Fibroblast of the aortic adventitia (primary cell): ENCODE data around the gene SETD4. TPM values are rescaled to one million over a fixed set of nuclear protein-coding genes. Genes with fewer than 3 reads are reported as not detected.

ENCODE experiments used
- DNase-seq: peaks from one replicate; pipeline ENCODE4 v3.0.0-alpha.2; 2010; ENCODE audit warnings: low read depth
- H3K4me3 ChIP-seq: 2 replicates; pipeline ENCODE4 v1.5.1; 2011; ENCODE audit warnings: low read depth, mild to moderate bottlenecking, control low read depth, low read length, moderate library complexity
- total RNA-seq: library from RNA; depleted of rRNA; stranded (reverse); fragments of >200 nt; gene quantifications from 2 replicates; pipeline ENCODE4 v1.2.3, GENCODE V29; 2012; ENCODE audit warnings: low replicate concordance
- TF ChIP-seq, protein P1 (sequence below): IDR thresholded peaks from 2 replicates; pipeline ENCODE4 v1.5.1; 2011; ENCODE audit warnings: mild to moderate bottlenecking, low read length, control low read depth, inconsistent platforms; ENCODE audit not compliant: insufficient read depth

Gene SETD4
- total RNA-seq, 1 donor, result 22.8 TPM

DNA sequence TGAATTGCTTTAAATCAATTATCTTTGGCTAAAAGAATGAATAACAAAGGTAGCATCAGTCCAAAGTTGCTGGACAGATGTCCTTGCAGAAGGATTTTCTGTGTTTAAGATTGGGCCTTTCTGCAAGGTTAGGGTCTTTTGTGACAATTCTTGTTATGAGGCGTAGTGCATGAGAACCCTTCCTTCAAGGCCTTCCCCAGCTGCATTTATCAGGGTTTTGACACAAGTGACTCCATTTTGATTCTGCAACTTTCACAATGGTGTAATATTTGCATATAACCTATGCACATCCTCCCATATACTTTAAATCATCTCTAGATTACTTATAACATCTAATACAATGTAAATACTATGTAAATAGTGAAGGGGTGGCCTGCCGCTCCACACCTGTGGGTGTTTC, 1.1 kb upstream of the SETD4 start:
- no peak overlapping the region for H3K4me3 ChIP-seq
- TF ChIP-seq, protein P1, sequence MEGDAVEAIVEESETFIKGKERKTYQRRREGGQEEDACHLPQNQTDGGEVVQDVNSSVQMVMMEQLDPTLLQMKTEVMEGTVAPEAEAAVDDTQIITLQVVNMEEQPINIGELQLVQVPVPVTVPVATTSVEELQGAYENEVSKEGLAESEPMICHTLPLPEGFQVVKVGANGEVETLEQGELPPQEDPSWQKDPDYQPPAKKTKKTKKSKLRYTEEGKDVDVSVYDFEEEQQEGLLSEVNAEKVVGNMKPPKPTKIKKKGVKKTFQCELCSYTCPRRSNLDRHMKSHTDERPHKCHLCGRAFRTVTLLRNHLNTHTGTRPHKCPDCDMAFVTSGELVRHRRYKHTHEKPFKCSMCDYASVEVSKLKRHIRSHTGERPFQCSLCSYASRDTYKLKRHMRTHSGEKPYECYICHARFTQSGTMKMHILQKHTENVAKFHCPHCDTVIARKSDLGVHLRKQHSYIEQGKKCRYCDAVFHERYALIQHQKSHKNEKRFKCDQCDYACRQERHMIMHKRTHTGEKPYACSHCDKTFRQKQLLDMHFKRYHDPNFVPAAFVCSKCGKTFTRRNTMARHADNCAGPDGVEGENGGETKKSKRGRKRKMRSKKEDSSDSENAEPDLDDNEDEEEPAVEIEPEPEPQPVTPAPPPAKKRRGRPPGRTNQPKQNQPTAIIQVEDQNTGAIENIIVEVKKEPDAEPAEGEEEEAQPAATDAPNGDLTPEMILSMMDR, result no peak
- DNase-seq, result no peak

- TF ChIP-seq, protein P1, result no peak
- peak overlapping the region; percentile 99 for H3K4me3 ChIP-seq
- DNase-seq, result peak; percentile 9
Measured at GRCh38 chr21:36059823-36060158, 535 bp downstream of the SETD4 start.

DNA sequence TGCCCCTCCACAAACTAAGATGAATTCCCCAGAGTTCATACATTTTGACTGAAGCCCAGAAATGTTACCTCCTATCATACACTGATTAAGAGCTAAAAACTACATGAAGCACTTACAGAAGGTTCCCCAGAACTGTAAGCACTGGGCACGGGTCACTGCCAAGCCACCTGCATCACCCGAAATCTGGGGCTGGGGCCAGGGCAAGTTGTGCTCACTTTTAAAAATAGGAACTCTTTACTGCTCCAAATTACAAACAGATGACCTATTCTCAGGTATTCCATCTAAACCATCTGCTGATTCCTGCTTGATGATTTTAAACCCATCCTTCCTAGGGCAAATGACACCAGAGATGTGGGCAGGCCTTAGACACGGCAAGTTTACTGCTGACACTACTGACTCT, 4.8 kb downstream of the SETD4 start:
- TF ChIP-seq, protein P1, result no peak
- no peak overlapping the region for H3K4me3 ChIP-seq
- no peak for DNase-seq

DNA sequence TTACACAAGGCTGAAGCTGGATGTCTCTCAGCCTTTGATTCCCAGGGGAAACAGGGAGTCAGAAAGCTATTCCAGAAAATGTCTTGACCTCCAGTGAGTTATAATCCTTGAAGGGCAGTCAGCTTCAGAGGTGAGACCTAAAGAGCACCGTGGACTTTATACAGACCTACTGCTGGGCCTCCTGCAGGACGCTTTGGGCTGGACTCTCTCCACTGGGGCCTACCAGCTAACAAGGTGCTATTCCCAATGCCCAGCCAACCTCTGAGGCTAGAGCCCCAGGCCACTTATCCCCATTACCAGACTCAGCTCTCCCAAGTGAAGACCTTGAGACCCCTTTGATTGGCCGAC, 6.6 kb downstream of the SETD4 start:
- no peak for DNase-seq
- no peak overlapping the region for H3K4me3 ChIP-seq
- TF ChIP-seq, protein P1, result no peak

- H3K4me3 ChIP-seq, result no peak overlapping the region
- DNase-seq, result no peak
- TF ChIP-seq, protein P1, result no peak
Measured at GRCh38 chr21:36052860-36053714, 7.2 kb downstream of the SETD4 start.

DNA sequence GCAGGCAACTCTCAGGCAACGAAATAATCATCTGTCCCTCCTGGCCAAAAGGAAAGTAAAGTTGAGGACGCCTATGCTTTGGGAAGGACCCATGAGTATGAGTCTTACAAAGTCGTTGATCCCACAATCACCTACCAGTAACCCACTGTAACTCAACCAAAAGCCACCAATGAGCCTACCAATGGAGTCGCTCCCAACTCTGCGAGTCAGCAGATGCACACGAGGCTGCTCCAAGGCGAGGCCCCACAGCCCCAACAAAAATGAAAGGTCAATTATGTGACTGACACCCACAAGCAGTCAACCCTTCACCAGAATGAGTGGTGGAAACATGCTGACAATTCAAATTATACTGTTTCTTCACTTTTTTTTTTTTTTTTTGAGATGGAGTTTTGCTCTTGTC, 12.0 kb downstream of the SETD4 start:
- TF ChIP-seq, protein P1, result no peak
- DNase-seq, result no peak
- no peak overlapping the region for H3K4me3 ChIP-seq

GRCh38 chr21:36047139-36047538, 13.2 kb downstream of the SETD4 start:
- DNase-seq, result no peak
- H3K4me3 ChIP-seq, result no peak overlapping the region
- TF ChIP-seq, protein P1, result no peak
